ENCODE data around the gene PPP1R10. TPM values are rescaled to one million over a fixed set of nuclear protein-coding genes. Genes with fewer than 3 reads are reported as not detected.
"Not testable (repeated sequence)": the region's sequence is repeated elsewhere in the genome, so short reads cannot be mapped to it uniquely, and the experiment has no call there.

Gene PPP1R10
- 15.9 TPM for polyA plus RNA-seq (2012; ENCODE audit: missing spikeins)

GRCh38 chr6:30616811-30617564, at the start of gene PPP1R10:
PPP1R10 (minus strand) TSS chr6:30617243; CDS start chr6:30609944, 7,299 bp downstream.
- TF ChIP-seq POLR2AphosphoS5 (IDR thresholded peaks at IDR 0.05; ENCODE audit: low read depth, low read length) (peak; percentile 100), POLR2A (IDR thresholded peaks at IDR 0.05; ENCODE audit: low read depth, low read length) (peak; percentile 99), TAF1 (IDR thresholded peaks at IDR 0.05; ENCODE audit: borderline replicate concordance, low read depth, low read length) (peak; percentile 99)
- peak; percentile 97 for FAIRE-seq
- peak; percentile 76 for DNase-seq (ENCODE audit: insufficient read length)

GRCh38 chr6:30666300-30666699, 49.3 kb upstream of the PPP1R10 start:
- not testable (repeated sequence) for FAIRE-seq; DNase-seq (ENCODE audit: insufficient read length)

GRCh38 chr6:30664994-30665767, 48.1 kb upstream of the PPP1R10 start:
- FAIRE-seq (no peak), DNase-seq (ENCODE audit: insufficient read length) (no peak)
- TF ChIP-seq TAF1 (IDR thresholded peaks at IDR 0.05; ENCODE audit: borderline replicate concordance, low read depth, low read length) (no peak), POLR2AphosphoS5 (IDR thresholded peaks at IDR 0.05; ENCODE audit: low read depth, low read length) (no peak), POLR2A (IDR thresholded peaks at IDR 0.05; ENCODE audit: low read depth, low read length) (no peak)

- DNase-seq (ENCODE audit: insufficient read length); FAIRE-seq: not testable (repeated sequence)
These were observed 40.9 kb upstream of the PPP1R10 start for GRCh38 chr6:30657922-30658321.

- FAIRE-seq (no peak), DNase-seq (ENCODE audit: insufficient read length) (no peak)
- no peak for TF ChIP-seq POLR2AphosphoS5 (IDR thresholded peaks at IDR 0.05; ENCODE audit: low read depth, low read length)
These were observed 40.4 kb upstream of the PPP1R10 start for GRCh38 chr6:30657454-30657853.

- DNase-seq (ENCODE audit: insufficient read length) (no peak), FAIRE-seq (no peak)
- TF ChIP-seq POLR2AphosphoS5 (IDR thresholded peaks at IDR 0.05; ENCODE audit: low read depth, low read length) (no peak), POLR2A (IDR thresholded peaks at IDR 0.05; ENCODE audit: low read depth, low read length) (no peak), TAF1 (IDR thresholded peaks at IDR 0.05; ENCODE audit: borderline replicate concordance, low read depth, low read length) (no peak)
These were observed 39.5 kb upstream of the PPP1R10 start for GRCh38 chr6:30656513-30656912.

GRCh38 chr6:30655743-30656094, 38.7 kb upstream of the PPP1R10 start:
- TF ChIP-seq POLR2A (IDR thresholded peaks at IDR 0.05; ENCODE audit: low read depth, low read length), result no peak
- TF ChIP-seq TAF1 (IDR thresholded peaks at IDR 0.05; ENCODE audit: borderline replicate concordance, low read depth, low read length), result no peak
- no peak for TF ChIP-seq POLR2AphosphoS5 (IDR thresholded peaks at IDR 0.05; ENCODE audit: low read depth, low read length)
- FAIRE-seq (no peak), DNase-seq (ENCODE audit: insufficient read length) (no peak)

- TF ChIP-seq POLR2AphosphoS5 (IDR thresholded peaks at IDR 0.05; ENCODE audit: low read depth, low read length) (no peak), TAF1 (IDR thresholded peaks at IDR 0.05; ENCODE audit: borderline replicate concordance, low read depth, low read length) (no peak), POLR2A (IDR thresholded peaks at IDR 0.05; ENCODE audit: low read depth, low read length) (no peak)
- DNase-seq (ENCODE audit: insufficient read length) (no peak), FAIRE-seq (no peak)
These were observed 38.0 kb upstream of the PPP1R10 start for GRCh38 chr6:30654798-30655742.

GRCh38 chr6:30651143-30651542, 34.1 kb upstream of the PPP1R10 start:
- TF ChIP-seq POLR2AphosphoS5 (IDR thresholded peaks at IDR 0.05; ENCODE audit: low read depth, low read length) (no peak), POLR2A (IDR thresholded peaks at IDR 0.05; ENCODE audit: low read depth, low read length) (no peak), TAF1 (IDR thresholded peaks at IDR 0.05; ENCODE audit: borderline replicate concordance, low read depth, low read length) (no peak)
- FAIRE-seq, result no peak
- DNase-seq (ENCODE audit: insufficient read length), result no peak

GRCh38 chr6:30647242-30648116, 30.4 kb upstream of the PPP1R10 start:
- DNase-seq (ENCODE audit: insufficient read length), result peak; percentile 88
- TF ChIP-seq POLR2A (IDR thresholded peaks at IDR 0.05; ENCODE audit: low read depth, low read length) (peak; percentile 72), TAF1 (IDR thresholded peaks at IDR 0.05; ENCODE audit: borderline replicate concordance, low read depth, low read length) (peak; percentile 50; the same call in 1 of the 2 replicates), POLR2AphosphoS5 (IDR thresholded peaks at IDR 0.05; ENCODE audit: low read depth, low read length) (0 out of 2 replicates have a peak, but pooled peaks have one; percentile 34)
- FAIRE-seq, result peak; percentile 68
